Calu3 (cell line): ENCODE measurements around the gene PCK1. TPM values are rescaled to one million over a fixed set of nuclear protein-coding genes. Genes with fewer than 3 reads are reported as not detected.

ENCODE experiments used
- BruUV-seq: library from RNA; stranded (reverse); fragments of 400-500 nt; replicated peaks from 2 replicates; lab custom pipeline; 2021; lab: Mats Ljungman, UMichigan
- CTCF ChIA-PET: fragments of 300-600 bp; sonication (Branson Sonifier 250); formaldehyde crosslinking; loops from one replicate; lab custom pipeline; 2022; ENCODE audit warnings: antibody characterized with exemption; lab: Charles Lee
- DNase-seq: peaks from one replicate; pipeline ENCODE4 v3.0.0; 2022
- H3K27ac Mint-ChIP-seq: one replicate; pipeline ENCODE4 v1.8.0; 2022; ENCODE audit warnings: mixed read lengths; ENCODE audit not compliant: unreplicated experiment
- H3K27me3 Mint-ChIP-seq: one replicate; pipeline ENCODE4 v1.8.0; 2022; ENCODE audit warnings: mixed read lengths; ENCODE audit not compliant: unreplicated experiment
- H3K36me3 Mint-ChIP-seq: one replicate; pipeline ENCODE4 v1.8.0; 2022; ENCODE audit warnings: mild to moderate bottlenecking, moderate library complexity, mixed read lengths; ENCODE audit not compliant: insufficient read depth, unreplicated experiment
- H3K4me1 Mint-ChIP-seq: one replicate; pipeline ENCODE4 v1.8.0; 2022; ENCODE audit warnings: mild to moderate bottlenecking, low read depth, mixed read lengths; ENCODE audit not compliant: unreplicated experiment
- H3K4me3 Mint-ChIP-seq: one replicate; pipeline ENCODE4 v1.8.0; 2022; ENCODE audit warnings: mild to moderate bottlenecking, low read depth, moderate library complexity, mixed read lengths; ENCODE audit not compliant: unreplicated experiment
- H3K9me3 Mint-ChIP-seq: one replicate; pipeline ENCODE4 v1.8.0; 2022; ENCODE audit warnings: low read depth, mixed read lengths; ENCODE audit not compliant: unreplicated experiment
- intact Hi-C: fragments of 100-400 bp; cut with micrococcal nuclease; formaldehyde crosslinking; loops from one replicate; pipeline ENCODE4 v1.10.0; 2022; ENCODE audit not compliant: unreplicated experiment
- total RNA-seq: library from RNA; stranded (reverse); gene quantifications from 2 replicates; pipeline ENCODE4 v1.2.3, GENCODE V29; 2022
- TF ChIP-seq, protein P1 (sequence below): fragments of 200-600 bp; IDR thresholded peaks from one replicate; pipeline ENCODE4 v1.8.0; 2022; ENCODE audit warnings: antibody characterized with exemption; ENCODE audit not compliant: unreplicated experiment

The PCK1 gene
- total RNA-seq, 1 experiment from 2014 or later: 0.19 TPM

GRCh38 chr20:57514273-57514751, 46.6 kb upstream of the PCK1 start:
- H3K4me3 Mint-ChIP-seq: no peak overlapping the region
- H3K9me3 Mint-ChIP-seq: no peaks in the 10 kb centered on the region
- CTCF ChIA-PET: interaction anchor here (1.8 kb wide), 1 partner anchor 81 kb away, joined by 18 read pairs; no protein-coding TSS in a partner anchor
- peak; percentile 79 for DNase-seq
- TF ChIP-seq, protein P1, sequence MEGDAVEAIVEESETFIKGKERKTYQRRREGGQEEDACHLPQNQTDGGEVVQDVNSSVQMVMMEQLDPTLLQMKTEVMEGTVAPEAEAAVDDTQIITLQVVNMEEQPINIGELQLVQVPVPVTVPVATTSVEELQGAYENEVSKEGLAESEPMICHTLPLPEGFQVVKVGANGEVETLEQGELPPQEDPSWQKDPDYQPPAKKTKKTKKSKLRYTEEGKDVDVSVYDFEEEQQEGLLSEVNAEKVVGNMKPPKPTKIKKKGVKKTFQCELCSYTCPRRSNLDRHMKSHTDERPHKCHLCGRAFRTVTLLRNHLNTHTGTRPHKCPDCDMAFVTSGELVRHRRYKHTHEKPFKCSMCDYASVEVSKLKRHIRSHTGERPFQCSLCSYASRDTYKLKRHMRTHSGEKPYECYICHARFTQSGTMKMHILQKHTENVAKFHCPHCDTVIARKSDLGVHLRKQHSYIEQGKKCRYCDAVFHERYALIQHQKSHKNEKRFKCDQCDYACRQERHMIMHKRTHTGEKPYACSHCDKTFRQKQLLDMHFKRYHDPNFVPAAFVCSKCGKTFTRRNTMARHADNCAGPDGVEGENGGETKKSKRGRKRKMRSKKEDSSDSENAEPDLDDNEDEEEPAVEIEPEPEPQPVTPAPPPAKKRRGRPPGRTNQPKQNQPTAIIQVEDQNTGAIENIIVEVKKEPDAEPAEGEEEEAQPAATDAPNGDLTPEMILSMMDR: peak; percentile 82
- intact Hi-C loops: loop anchor here (1.0 kb wide), 2 partner anchors 80 to 696 kb away; no protein-coding TSS in a partner anchor
- H3K27ac Mint-ChIP-seq: no peak overlapping the region
- no peaks in the 10 kb centered on the region for H3K4me1 Mint-ChIP-seq
- H3K36me3 Mint-ChIP-seq: no peaks in the 10 kb centered on the region
- no TSS peak for BruUV-seq
- peaks cover 55% of the 10 kb centered on the region for H3K27me3 Mint-ChIP-seq

DNA sequence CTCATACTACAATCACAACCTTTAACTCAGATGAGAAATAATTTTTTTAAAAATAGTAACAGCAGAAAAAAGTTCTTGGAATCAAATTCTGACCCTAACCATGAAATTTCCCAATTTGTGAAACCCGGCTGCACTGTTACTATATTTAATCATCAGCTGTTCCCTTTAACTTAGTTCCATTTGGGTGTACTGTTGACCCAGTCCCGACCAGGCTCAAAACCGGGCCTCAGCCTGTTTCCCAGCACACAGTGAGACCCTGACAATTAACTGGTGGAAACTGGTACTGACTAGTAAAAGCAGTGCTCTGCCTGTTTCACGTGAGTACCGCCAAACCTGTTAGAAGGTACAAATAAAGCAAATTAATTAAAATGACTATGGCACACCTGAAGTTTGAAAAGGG, 43.0 kb upstream of the PCK1 start:
- Mint-ChIP-seq H3K27ac (no peak overlapping the region), H3K4me1 (no peaks in the 10 kb centered on the region), H3K4me3 (no peak overlapping the region), H3K9me3 (no peaks in the 10 kb centered on the region), H3K27me3 (peaks cover 75% of the 10 kb centered on the region), H3K36me3 (no peaks in the 10 kb centered on the region)
- BruUV-seq: no TSS peak
- DNase-seq: no peak
- TF ChIP-seq, protein P1: no peak
- CTCF ChIA-PET: interaction anchor here (0.6 kb wide), 1 partner anchor 89 kb away, joined by 3 read pairs; no protein-coding TSS in a partner anchor
- intact Hi-C loops: no loop called here

DNA sequence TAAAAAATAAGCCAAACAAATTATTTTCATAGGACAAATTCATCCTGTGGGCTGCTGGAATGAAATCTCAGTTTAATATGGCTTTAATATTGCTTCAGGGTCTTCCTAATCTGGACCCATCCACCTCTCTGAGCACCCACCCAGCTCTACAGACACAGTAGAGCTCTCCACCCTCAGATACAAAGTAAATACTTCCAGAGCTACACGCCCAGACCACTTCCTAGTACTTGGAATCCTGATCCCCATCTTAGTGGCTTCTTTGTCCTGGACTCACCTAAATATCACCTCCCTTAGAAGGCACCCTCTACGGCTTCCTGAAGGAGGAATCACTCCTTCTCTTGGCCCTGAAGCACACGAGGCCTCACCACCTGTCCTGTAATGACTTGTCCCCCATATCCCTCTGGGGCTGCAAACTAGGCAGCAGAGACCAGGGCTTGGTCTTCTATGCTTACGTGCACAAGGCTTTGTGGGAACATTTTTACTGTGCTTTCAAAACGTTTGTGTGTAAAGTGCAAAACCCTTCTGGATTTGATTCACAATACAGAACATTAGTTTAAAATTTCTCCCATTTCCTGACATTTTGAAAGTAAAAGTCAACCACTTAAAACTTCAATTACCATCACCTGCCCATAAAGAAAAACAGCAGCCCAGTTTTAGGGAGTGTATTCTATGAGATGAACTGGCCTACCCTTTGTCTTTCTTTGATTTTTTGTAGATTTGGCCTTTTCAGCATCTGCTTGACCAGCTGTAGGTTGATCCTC, 38.4 kb upstream of the PCK1 start:
- no peak overlapping the region for H3K4me3 Mint-ChIP-seq
- H3K4me1 Mint-ChIP-seq: no peaks in the 10 kb centered on the region
- intact Hi-C loops: no loop called here
- no peaks in the 10 kb centered on the region for H3K36me3 Mint-ChIP-seq
- TF ChIP-seq, protein P1: no peak
- no peak overlapping the region for H3K27ac Mint-ChIP-seq
- no peaks in the 10 kb centered on the region for H3K9me3 Mint-ChIP-seq
- no peak for DNase-seq
- CTCF ChIA-PET: interaction anchor here (0.7 to 1.1 kb wide), 2 partner anchors 12 to 13 kb away, joined by 3 read pairs; no protein-coding TSS in a partner anchor
- H3K27me3 Mint-ChIP-seq: peaks cover 69% of the 10 kb centered on the region
- no TSS peak for BruUV-seq

GRCh38 chr20:57523782-57524181, 37.1 kb upstream of the PCK1 start:
- H3K36me3 Mint-ChIP-seq: no peaks in the 10 kb centered on the region
- DNase-seq: no peak
- TF ChIP-seq, protein P1: no peak
- no TSS peak for BruUV-seq
- H3K9me3 Mint-ChIP-seq: no peaks in the 10 kb centered on the region
- no peak overlapping the region for H3K4me3 Mint-ChIP-seq
- intact Hi-C loops: no loop called here
- no peak overlapping the region for H3K27ac Mint-ChIP-seq
- H3K27me3 Mint-ChIP-seq: peaks cover 75% of the 10 kb centered on the region
- no peaks in the 10 kb centered on the region for H3K4me1 Mint-ChIP-seq
- CTCF ChIA-PET: interaction anchor here (1.1 kb wide), 1 partner anchor 11 kb away, joined by 3 read pairs; no protein-coding TSS in a partner anchor
